SK-N-SH (cell line): ENCODE measurements around the gene TTC16. TPM values are rescaled to one million over a fixed set of nuclear protein-coding genes. Genes with fewer than 3 reads are reported as not detected.

Experiments used
- CTCF ChIA-PET: fragments of 300-600, 350-600 bp; formaldehyde crosslinking; extraction: SDS; loops from one replicate; lab custom pipeline; 2021; lab: Yijun Ruan, JAX
- POLR2A ChIA-PET: fragments of 350-600 bp; sonication (Branson Sonifier 250); formaldehyde crosslinking; extraction: SDS; loops from one replicate; lab custom pipeline; 2020; ENCODE audit warnings: antibody characterized with exemption, inconsistent platforms; lab: Yijun Ruan, JAX
- DNase-seq: peaks from one replicate; pipeline ENCODE4 v3.0.0; 2012
- H2AFZ ChIP-seq: fragments of 200-600 bp; sonication (generic); 2 replicates; pipeline ENCODE4 v1.8.1; 2016; ENCODE audit warnings: antibody characterized with exemption, mild to moderate bottlenecking, low read depth
- H3F3A ChIP-seq: fragments of 200-600 bp; sonication (generic); replicated peaks from 2 replicates; pipeline ENCODE3; 2016; ENCODE audit warnings: antibody characterized with exemption, mild to moderate bottlenecking; ENCODE audit not compliant: insufficient read depth
- H3K27ac ChIP-seq, 2 experiments: fragments of 200-500 bp in 1 of 2; fragments of 200-600 bp in 1 of 2; sonication (Bioruptor generic) in 1 of 2; sonication (generic), shearing (Covaris generic) in 1 of 2; 2 replicates each; pipeline versions ENCODE4 v1.5.1 to v1.6.1; 2014 to 2016; ENCODE audit warnings: low read depth in 2 of 2, inconsistent platforms in 1 of 2, low read length in 1 of 2, mild to moderate bottlenecking in 1 of 2, mixed read lengths in 1 of 2
- H3K27me3 ChIP-seq: fragments of 200-600 bp; sonication (generic), shearing (Covaris generic); 2 replicates; pipeline ENCODE4 v1.6.1; 2016; ENCODE audit warnings: mixed run types; ENCODE audit not compliant: insufficient read depth
- H3K36me3 ChIP-seq, 2 experiments: fragments of 200-500 bp in 1 of 2; fragments of 200-600 bp in 1 of 2; sonication (Bioruptor generic) in 1 of 2; sonication (generic) in 1 of 2; replicated peaks in 1 of 2; 2 replicates each; pipeline versions ENCODE3 to v1.5.1; 2014 to 2016; ENCODE audit warnings: low read length in 1 of 2, mild to moderate bottlenecking in 1 of 2; ENCODE audit not compliant: insufficient read depth in 2 of 2, control insufficient read depth in 1 of 2
- H3K4me1 ChIP-seq, 2 experiments: fragments of 200-500 bp in 1 of 2; fragments of 200-600 bp in 1 of 2; sonication (Bioruptor generic) in 1 of 2; sonication (generic), shearing (Covaris generic) in 1 of 2; 2 replicates each; pipeline versions ENCODE4 v1.5.1 to v1.6.1; 2014 to 2016; ENCODE audit warnings: low read depth in 1 of 2, low read length in 1 of 2, mixed run types in 1 of 2; ENCODE audit not compliant: insufficient read depth in 2 of 2, control insufficient read depth in 1 of 2
- H3K4me2 ChIP-seq: fragments of 200-600 bp; sonication (generic), shearing (Covaris generic); 2 replicates; pipeline ENCODE4 v1.6.1; 2017; ENCODE audit warnings: mixed run types
- H3K4me3 ChIP-seq, 2 experiments: fragments of 200-500 bp in 1 of 2; fragments of 200-600 bp in 1 of 2; sonication (Bioruptor generic) in 1 of 2; sonication (generic), shearing (Covaris generic) in 1 of 2; 2 replicates each; pipeline versions ENCODE4 v1.5.1 to v1.8.1; 2014 to 2016; ENCODE audit warnings: low read depth in 2 of 2, inconsistent platforms in 1 of 2, low read length in 1 of 2, mild to moderate bottlenecking in 1 of 2, mixed read lengths in 1 of 2, moderate library complexity in 1 of 2
- H3K79me2 ChIP-seq: fragments of 200-600 bp; sonication (generic); 2 replicates; pipeline ENCODE4 v1.8.1; 2017; ENCODE audit warnings: mild to moderate bottlenecking; ENCODE audit not compliant: insufficient read depth
- H3K9ac ChIP-seq: fragments of 200-600 bp; sonication (generic); 2 replicates; pipeline ENCODE4 v1.6.1; 2017; ENCODE audit warnings: mixed run types
- H3K9me2 ChIP-seq: fragments of 200-600 bp; sonication (generic); 2 replicates; pipeline ENCODE4 v1.6.1; 2017; ENCODE audit warnings: mixed run types
- H3K9me3 ChIP-seq: fragments of 200-600 bp; sonication (generic); 2 replicates; pipeline ENCODE4 v1.6.1; 2017; ENCODE audit warnings: mixed run types, mild to moderate bottlenecking, moderate library complexity
- H4K20me1 ChIP-seq: fragments of 200-600 bp; sonication (generic); 2 replicates; pipeline ENCODE4 v1.6.1; 2017; ENCODE audit warnings: mild to moderate bottlenecking, mixed run types; ENCODE audit not compliant: insufficient read depth
- CHD2 ChIP-seq: fragments of 150-350 bp; IDR thresholded peaks from 2 replicates; pipeline ENCODE4 v1.6.1; 2018; ENCODE audit warnings: low read length; ENCODE audit not compliant: partially characterized antibody
- EZH2phosphoT487 ChIP-seq: fragments of 200-600 bp; sonication (generic); IDR thresholded peaks from 2 replicates; pipeline ENCODE4 v1.6.1; 2017; ENCODE audit warnings: low read depth, mixed run types, mild to moderate bottlenecking, antibody characterized with exemption, moderate library complexity, borderline replicate concordance
- FOXJ3 ChIP-seq: sonication (generic); formaldehyde crosslinking; IDR thresholded peaks from 2 replicates; pipeline ENCODE4 v1.5.1; 2020; ENCODE audit warnings: mild to moderate bottlenecking, missing genetic modification reagents
- GATA2 ChIP-seq: sonication (generic); formaldehyde crosslinking; IDR thresholded peaks from 2 replicates; pipeline ENCODE4 v1.5.0; 2020; ENCODE audit warnings: mild to moderate bottlenecking, missing genetic modification reagents
- MEF2A ChIP-seq: IDR thresholded peaks from 2 replicates; pipeline ENCODE4 v1.4.0; 2012; ENCODE audit warnings: low read depth, borderline replicate concordance
- MXI1 ChIP-seq: IDR thresholded peaks from 2 replicates; pipeline ENCODE4 v1.6.1; 2012; ENCODE audit warnings: mild to moderate bottlenecking, low read depth, low read length, improper control_type of control experiment
- NFIC ChIP-seq: IDR thresholded peaks from 2 replicates; pipeline ENCODE4 v1.4.0; 2012; ENCODE audit warnings: borderline replicate concordance
- NRF1 ChIP-seq: IDR thresholded peaks from 2 replicates; pipeline ENCODE4 v1.6.1; 2012; ENCODE audit warnings: low read depth, mild to moderate bottlenecking, low read length
- POLR2AphosphoS5 ChIP-seq: IDR thresholded peaks from 2 replicates; pipeline ENCODE4 v1.6.1; 2012; ENCODE audit warnings: low read depth, low read length
- RAD21 ChIP-seq: IDR thresholded peaks from 2 replicates; pipeline ENCODE4 v1.6.1; 2012; ENCODE audit warnings: mild to moderate bottlenecking, low read length
- RFX5 ChIP-seq: IDR thresholded peaks from 2 replicates; pipeline ENCODE4 v1.6.1; 2012; ENCODE audit warnings: mild to moderate bottlenecking, improper control_type of control experiment, low read length
- RXRA ChIP-seq: IDR thresholded peaks from 2 replicates; pipeline ENCODE4 v1.4.0; 2012; ENCODE audit warnings: low read depth, mild to moderate bottlenecking, borderline replicate concordance
- SMC3 ChIP-seq: IDR thresholded peaks from 2 replicates; pipeline ENCODE4 v1.6.1; 2012; ENCODE audit warnings: low read depth, low read length, improper control_type of control experiment
- TCF12 ChIP-seq: IDR thresholded peaks from 2 replicates; pipeline ENCODE4 v1.4.0; 2012
- WGBS: methylation state at CpG from one replicate; pipeline ENCODE4 v1.1.6; 2017; ENCODE audit warnings: low lambda C conversion rate; 5-methylcytosine and 5-hydroxymethylcytosine counted together
- polyA plus RNA-seq, 3 experiments: library from polyadenylated mRNA; depleted of rRNA; stranded (reverse); fragments of >200 nt; gene quantifications; 2 replicates each; pipeline ENCODE4 v1.2.3, GENCODE V29; 2012
- TF ChIP-seq, protein P1 (sequence below): IDR thresholded peaks from 2 replicates; pipeline ENCODE4 v1.4.0; 2012; ENCODE audit warnings: low read depth, borderline replicate concordance
- TF ChIP-seq, protein P2 (sequence below): IDR thresholded peaks from 2 replicates; pipeline ENCODE4 v1.4.0; 2012; ENCODE audit warnings: low read depth
- TF ChIP-seq, protein P3 (sequence below): IDR thresholded peaks from 2 replicates; pipeline ENCODE4 v1.4.0; 2012; ENCODE audit warnings: low read depth, borderline replicate concordance
- TF ChIP-seq, protein P4 (sequence below): fragments of 150-350 bp; IDR thresholded peaks from 2 replicates; pipeline ENCODE4 v1.6.1; 2016; ENCODE audit warnings: mild to moderate bottlenecking, low read depth, low read length
- TF ChIP-seq, protein P5 (sequence below): fragments of 150-350 bp; IDR thresholded peaks from 2 replicates; pipeline ENCODE4 v1.6.1; 2017; ENCODE audit warnings: antibody characterized with exemption, low read length, low read depth, borderline replicate concordance
- TF ChIP-seq, protein P6 (sequence below): IDR thresholded peaks from 2 replicates; pipeline ENCODE4 v1.6.1; 2012; ENCODE audit warnings: mild to moderate bottlenecking, low read depth, low read length, moderate library complexity

Gene TTC16
- polyA plus RNA-seq, 1 of the 3 experiments (the other 2 are of a cell fraction): 0.05 TPM

DNA sequence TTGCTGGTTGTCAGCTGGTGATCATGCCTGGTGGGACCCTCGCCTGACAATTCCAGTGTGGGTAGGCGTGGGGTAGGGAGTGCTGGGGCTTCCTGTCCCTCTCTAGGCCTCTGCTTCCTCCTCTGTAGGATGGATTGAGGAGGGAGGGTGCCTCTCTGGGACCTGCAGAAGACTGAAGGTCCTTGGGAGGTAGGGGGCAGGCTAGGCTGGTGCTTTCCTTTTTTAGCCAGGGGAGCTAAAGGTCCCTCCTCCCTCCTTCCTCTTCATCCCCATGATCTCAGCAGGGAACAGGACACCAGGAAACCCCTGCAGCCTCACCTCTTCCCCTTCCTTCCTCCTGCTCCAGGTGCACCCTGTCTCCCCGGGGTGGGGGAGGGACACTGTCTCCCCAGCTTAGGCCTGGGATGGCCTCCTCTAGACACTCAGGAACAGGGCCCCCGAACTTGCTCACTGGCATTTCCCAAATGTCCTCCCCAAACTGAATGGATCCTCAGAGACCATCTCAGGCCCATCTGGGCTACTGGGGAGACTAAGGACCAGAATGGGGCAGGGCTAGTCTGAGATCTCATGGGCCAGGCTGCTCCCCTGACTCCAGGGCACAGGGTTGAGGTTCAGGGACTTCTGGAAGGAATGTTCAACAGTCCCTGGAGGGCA lies 54.2 kb downstream of the TTC16 start:
- no peak overlapping the region for H3K9ac ChIP-seq
- H3K27me3 ChIP-seq: no peaks in the 10 kb centered on the region
- no peak for DNase-seq
- CTCF ChIA-PET: interaction anchor here (1.0 to 7.4 kb wide), 5 partner anchors 15 to 100 kb away, joined by 4 to 36 read pairs (median 8); partner anchors contain the start of gene TOR2A
- no peaks in the 10 kb centered on the region for H3K79me2 ChIP-seq
- 96% methylated on average over 4 of the region's 4 CpGs for WGBS
- H3K4me3 ChIP-seq: no peak overlapping the region
- no peaks in the 10 kb centered on the region for H4K20me1 ChIP-seq
- H3K4me2 ChIP-seq: no peak overlapping the region
- H3K36me3 ChIP-seq: no peaks in the 10 kb centered on the region
- no peak for TF ChIP-seq MEF2A
- TF ChIP-seq, protein P1, sequence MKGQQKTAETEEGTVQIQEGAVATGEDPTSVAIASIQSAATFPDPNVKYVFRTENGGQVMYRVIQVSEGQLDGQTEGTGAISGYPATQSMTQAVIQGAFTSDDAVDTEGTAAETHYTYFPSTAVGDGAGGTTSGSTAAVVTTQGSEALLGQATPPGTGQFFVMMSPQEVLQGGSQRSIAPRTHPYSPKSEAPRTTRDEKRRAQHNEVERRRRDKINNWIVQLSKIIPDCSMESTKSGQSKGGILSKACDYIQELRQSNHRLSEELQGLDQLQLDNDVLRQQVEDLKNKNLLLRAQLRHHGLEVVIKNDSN: no peak
- TF ChIP-seq SMC3: no peak
- no peak for TF ChIP-seq RAD21
- TF ChIP-seq GATA2 (CRISPR knock-in tag): no peak
- TF ChIP-seq RXRA: no peak
- TF ChIP-seq NRF1: no peak
- TF ChIP-seq, protein P2, sequence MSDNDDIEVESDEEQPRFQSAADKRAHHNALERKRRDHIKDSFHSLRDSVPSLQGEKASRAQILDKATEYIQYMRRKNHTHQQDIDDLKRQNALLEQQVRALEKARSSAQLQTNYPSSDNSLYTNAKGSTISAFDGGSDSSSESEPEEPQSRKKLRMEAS: no peak
- no peak for TF ChIP-seq NFIC
- TF ChIP-seq POLR2AphosphoS5: no peak
- TF ChIP-seq MXI1: no peak
- TF ChIP-seq FOXJ3 (CRISPR knock-in tag): no peak
- TF ChIP-seq, protein P3, sequence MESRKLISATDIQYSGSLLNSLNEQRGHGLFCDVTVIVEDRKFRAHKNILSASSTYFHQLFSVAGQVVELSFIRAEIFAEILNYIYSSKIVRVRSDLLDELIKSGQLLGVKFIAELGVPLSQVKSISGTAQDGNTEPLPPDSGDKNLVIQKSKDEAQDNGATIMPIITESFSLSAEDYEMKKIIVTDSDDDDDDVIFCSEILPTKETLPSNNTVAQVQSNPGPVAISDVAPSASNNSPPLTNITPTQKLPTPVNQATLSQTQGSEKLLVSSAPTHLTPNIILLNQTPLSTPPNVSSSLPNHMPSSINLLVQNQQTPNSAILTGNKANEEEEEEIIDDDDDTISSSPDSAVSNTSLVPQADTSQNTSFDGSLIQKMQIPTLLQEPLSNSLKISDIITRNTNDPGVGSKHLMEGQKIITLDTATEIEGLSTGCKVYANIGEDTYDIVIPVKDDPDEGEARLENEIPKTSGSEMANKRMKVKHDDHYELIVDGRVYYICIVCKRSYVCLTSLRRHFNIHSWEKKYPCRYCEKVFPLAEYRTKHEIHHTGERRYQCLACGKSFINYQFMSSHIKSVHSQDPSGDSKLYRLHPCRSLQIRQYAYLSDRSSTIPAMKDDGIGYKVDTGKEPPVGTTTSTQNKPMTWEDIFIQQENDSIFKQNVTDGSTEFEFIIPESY: no peak
- TF ChIP-seq RFX5: no peak
- no peak for TF ChIP-seq CHD2
- TF ChIP-seq, protein P4, sequence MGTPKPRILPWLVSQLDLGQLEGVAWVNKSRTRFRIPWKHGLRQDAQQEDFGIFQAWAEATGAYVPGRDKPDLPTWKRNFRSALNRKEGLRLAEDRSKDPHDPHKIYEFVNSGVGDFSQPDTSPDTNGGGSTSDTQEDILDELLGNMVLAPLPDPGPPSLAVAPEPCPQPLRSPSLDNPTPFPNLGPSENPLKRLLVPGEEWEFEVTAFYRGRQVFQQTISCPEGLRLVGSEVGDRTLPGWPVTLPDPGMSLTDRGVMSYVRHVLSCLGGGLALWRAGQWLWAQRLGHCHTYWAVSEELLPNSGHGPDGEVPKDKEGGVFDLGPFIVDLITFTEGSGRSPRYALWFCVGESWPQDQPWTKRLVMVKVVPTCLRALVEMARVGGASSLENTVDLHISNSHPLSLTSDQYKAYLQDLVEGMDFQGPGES: no peak
- TF ChIP-seq EZH2phosphoT487: no peak
- TF ChIP-seq, protein P5, sequence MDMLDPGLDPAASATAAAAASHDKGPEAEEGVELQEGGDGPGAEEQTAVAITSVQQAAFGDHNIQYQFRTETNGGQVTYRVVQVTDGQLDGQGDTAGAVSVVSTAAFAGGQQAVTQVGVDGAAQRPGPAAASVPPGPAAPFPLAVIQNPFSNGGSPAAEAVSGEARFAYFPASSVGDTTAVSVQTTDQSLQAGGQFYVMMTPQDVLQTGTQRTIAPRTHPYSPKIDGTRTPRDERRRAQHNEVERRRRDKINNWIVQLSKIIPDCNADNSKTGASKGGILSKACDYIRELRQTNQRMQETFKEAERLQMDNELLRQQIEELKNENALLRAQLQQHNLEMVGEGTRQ: no peak
- no peak for TF ChIP-seq TCF12
- TF ChIP-seq, protein P6, sequence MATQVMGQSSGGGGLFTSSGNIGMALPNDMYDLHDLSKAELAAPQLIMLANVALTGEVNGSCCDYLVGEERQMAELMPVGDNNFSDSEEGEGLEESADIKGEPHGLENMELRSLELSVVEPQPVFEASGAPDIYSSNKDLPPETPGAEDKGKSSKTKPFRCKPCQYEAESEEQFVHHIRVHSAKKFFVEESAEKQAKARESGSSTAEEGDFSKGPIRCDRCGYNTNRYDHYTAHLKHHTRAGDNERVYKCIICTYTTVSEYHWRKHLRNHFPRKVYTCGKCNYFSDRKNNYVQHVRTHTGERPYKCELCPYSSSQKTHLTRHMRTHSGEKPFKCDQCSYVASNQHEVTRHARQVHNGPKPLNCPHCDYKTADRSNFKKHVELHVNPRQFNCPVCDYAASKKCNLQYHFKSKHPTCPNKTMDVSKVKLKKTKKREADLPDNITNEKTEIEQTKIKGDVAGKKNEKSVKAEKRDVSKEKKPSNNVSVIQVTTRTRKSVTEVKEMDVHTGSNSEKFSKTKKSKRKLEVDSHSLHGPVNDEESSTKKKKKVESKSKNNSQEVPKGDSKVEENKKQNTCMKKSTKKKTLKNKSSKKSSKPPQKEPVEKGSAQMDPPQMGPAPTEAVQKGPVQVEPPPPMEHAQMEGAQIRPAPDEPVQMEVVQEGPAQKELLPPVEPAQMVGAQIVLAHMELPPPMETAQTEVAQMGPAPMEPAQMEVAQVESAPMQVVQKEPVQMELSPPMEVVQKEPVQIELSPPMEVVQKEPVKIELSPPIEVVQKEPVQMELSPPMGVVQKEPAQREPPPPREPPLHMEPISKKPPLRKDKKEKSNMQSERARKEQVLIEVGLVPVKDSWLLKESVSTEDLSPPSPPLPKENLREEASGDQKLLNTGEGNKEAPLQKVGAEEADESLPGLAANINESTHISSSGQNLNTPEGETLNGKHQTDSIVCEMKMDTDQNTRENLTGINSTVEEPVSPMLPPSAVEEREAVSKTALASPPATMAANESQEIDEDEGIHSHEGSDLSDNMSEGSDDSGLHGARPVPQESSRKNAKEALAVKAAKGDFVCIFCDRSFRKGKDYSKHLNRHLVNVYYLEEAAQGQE: no peak
- TF ChIP-seq, all 33 proteins: peak for 0
- Histone ChIP-seq H3K27ac (no peak overlapping the region), H3K4me1 (peaks cover 0 to 17% of the 10 kb centered on the region in 2 experiments; a peak in 1 of 4 replicates), H3F3A (no peaks in the 10 kb centered on the region), H3K9me3 (no peaks in the 10 kb centered on the region), H2AFZ (no peak overlapping the region), H3K9me2 (no peaks in the 10 kb centered on the region)
- POLR2A ChIA-PET: interaction anchor here (1.0 to 1.6 kb wide), 2 partner anchors 16 to 160 kb away, joined by 3 to 7 read pairs; partner anchors contain the start of gene PIP5KL1
